Adipocyte (in vitro differentiated cells): ENCODE data around the gene RNF144B.

ENCODE experiments used
- DNase-seq: peaks from one replicate; pipeline ENCODE4 v3.0.0-alpha.2; 2015; ENCODE audit warnings: low read depth
- H3K27me3 ChIP-seq: replicated peaks from 2 replicates; pipeline ENCODE4 v1.7.0; 2013; ENCODE audit warnings: mild to moderate bottlenecking, low read length, moderate library complexity; ENCODE audit not compliant: control insufficient read depth, insufficient read depth
- H3K36me3 ChIP-seq: 2 replicates; pipeline ENCODE4 v1.7.0; 2013; ENCODE audit warnings: low read length, mild to moderate bottlenecking, moderate library complexity; ENCODE audit not compliant: control insufficient read depth, insufficient read depth, severe bottlenecking
- H3K4me1 ChIP-seq: 2 replicates; pipeline ENCODE4 v1.7.0; 2013; ENCODE audit warnings: mild to moderate bottlenecking, low read length, moderate library complexity; ENCODE audit not compliant: control insufficient read depth, insufficient read depth
- H3K4me3 ChIP-seq: 2 replicates; pipeline ENCODE4 v1.7.0; 2013; ENCODE audit warnings: mild to moderate bottlenecking, low read length, moderate library complexity
- H3K9ac ChIP-seq: 2 replicates; pipeline ENCODE4 v1.7.0; 2013; ENCODE audit warnings: mild to moderate bottlenecking, low read length, moderate library complexity
- H3K9me3 ChIP-seq: 2 replicates; pipeline ENCODE4 v1.7.0; 2013; ENCODE audit warnings: mild to moderate bottlenecking, low read length, moderate library complexity; ENCODE audit not compliant: control insufficient read depth

RNF144B gene

DNA sequence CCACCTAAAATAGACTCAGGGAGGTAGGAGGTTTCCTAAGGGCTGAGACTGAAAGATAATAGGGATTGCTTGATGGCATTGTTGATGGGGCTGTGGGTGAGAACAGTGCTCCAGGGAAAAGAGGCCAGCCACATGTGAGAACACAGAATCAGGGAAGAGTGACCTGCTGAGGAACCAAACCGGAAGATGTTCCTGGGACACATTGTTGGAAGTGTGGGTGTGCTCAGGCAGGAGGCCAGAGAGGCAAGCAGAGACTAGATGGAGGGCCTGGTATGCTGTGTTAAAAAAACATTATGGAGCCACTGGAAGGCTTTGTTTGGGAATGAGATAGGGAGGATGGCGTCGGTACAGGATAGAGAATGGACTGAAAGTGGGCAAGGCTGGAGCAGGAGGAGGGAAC, 23.3 kb downstream of the RNF144B start:
- DNase-seq = no peak
- no peaks in the 10 kb centered on the region for H3K27me3 ChIP-seq
- no peak overlapping the region for H3K9ac ChIP-seq
- H3K4me3 ChIP-seq = no peak overlapping the region
- peaks cover 48% of the 10 kb centered on the region for H3K4me1 ChIP-seq
- no peaks in the 10 kb centered on the region for H3K9me3 ChIP-seq
- peaks cover 14% of the 10 kb centered on the region for H3K36me3 ChIP-seq

DNA sequence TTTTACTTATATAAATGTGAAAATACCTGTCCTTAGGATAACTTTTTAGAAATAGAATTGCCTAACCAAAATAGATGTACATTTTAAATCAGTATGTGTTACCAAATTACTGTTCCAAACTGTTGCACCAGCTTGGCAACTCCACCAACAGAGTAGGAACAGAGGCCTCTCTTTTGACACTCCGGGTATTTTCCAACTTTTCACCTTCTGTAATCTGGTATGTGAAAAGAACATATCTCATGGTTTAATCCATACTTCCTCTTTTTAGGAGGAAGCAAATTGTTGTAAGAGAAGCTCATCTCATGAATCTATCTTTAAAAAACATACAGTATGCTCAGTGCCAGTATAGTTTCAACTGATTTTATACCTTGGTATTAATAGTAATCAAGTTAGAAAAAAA, 24.9 kb downstream of the RNF144B start:
- H3K9ac ChIP-seq = no peak overlapping the region
- DNase-seq = no peak
- no peak overlapping the region for H3K4me3 ChIP-seq
- peaks cover 50% of the 10 kb centered on the region for H3K4me1 ChIP-seq
- H3K9me3 ChIP-seq = no peaks in the 10 kb centered on the region
- H3K27me3 ChIP-seq = no peaks in the 10 kb centered on the region
- peaks cover 7% of the 10 kb centered on the region for H3K36me3 ChIP-seq

DNA sequence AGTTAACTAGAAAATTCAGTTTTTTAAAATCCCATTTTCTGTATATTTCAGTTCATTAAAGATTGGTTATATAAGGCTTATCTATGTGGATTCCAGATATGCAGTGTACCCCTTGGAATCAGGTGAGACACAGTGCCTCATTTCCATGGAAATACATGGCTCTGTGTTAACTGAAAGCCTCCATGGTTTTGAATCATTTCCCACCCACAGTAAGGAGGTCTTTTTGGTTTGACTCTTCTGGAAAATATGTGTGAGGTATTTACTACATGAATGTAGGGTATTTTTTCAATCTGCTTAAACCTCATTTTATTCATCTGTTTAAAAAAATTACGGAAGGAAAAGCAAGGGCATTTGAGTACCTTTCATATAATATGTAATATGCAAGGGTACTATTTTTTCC, 25.5 kb downstream of the RNF144B start:
- H3K4me1 ChIP-seq = peaks cover 50% of the 10 kb centered on the region
- H3K9ac ChIP-seq = no peak overlapping the region
- H3K27me3 ChIP-seq = no peaks in the 10 kb centered on the region
- no peak overlapping the region for H3K4me3 ChIP-seq
- peak; percentile 51 for DNase-seq
- H3K36me3 ChIP-seq = peaks cover 3% of the 10 kb centered on the region
- H3K9me3 ChIP-seq = no peaks in the 10 kb centered on the region

DNA sequence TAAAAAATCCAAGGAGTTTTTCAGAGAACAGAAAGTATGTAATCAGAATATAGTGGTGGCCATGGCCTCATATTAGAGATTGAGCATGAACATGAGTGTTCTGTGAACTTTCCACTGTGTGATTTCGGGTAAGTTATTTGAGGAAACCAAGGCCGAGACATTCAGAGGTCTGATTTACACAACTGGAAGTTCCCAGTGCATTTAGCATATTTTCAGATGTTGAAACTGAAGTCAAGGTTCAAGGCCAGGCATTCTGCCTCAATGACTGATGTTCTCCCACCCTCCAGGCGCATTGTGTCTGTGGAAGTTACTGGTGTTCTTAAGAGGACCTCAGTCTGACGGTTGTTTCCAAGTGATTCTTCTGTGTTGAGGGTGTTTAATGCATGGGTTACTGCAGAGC, 26.2 kb downstream of the RNF144B start:
- H3K36me3 ChIP-seq = peaks cover 3% of the 10 kb centered on the region
- H3K4me3 ChIP-seq = peak overlapping the region; percentile 4
- no peak for DNase-seq
- no peaks in the 10 kb centered on the region for H3K27me3 ChIP-seq
- no peak overlapping the region for H3K9ac ChIP-seq
- peaks cover 50% of the 10 kb centered on the region for H3K4me1 ChIP-seq
- no peaks in the 10 kb centered on the region for H3K9me3 ChIP-seq

DNA sequence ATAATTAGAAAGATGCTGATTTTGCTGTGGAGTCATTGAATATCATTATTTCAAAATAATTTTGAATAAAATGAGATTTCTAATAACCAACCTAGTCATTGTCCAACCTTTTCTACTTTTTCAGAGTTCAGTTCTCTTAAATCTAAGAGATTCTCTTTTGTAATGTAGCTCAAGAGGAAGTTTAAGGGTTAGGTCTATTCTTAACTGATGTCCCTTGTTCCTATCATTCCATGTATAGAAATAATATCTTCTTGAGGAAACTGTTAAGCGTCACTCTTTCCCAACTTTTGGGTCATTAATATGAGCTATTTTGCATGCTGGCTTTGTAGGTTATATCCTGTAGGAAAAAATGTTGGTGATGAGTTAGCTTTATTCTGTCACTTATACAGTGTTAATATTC, 27.0 kb downstream of the RNF144B start:
- Histone ChIP-seq H3K9me3 (no peaks in the 10 kb centered on the region), H3K36me3 (peaks cover 3% of the 10 kb centered on the region), H3K27me3 (no peaks in the 10 kb centered on the region), H3K4me3 (no peak overlapping the region), H3K4me1 (peaks cover 50% of the 10 kb centered on the region), H3K9ac (no peak overlapping the region)
- no peak for DNase-seq

DNA sequence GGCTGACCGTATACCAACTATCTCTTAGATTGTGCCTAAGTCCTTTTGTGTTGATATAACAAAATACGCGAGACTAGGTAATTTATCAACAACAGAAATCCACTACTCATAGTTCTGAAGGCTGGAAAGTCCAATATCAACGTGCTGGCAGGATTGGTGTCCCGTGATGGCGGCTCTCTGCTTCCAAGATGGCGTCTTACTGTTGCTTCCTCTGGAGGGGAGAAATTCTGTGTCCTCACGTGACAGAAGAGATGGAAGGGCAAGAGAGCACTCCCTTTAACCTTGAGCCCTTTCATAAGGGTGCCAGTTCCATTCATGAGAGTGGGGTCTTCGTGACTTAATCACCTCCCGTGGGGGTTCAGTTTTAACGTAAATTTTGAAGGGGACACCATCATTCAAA, 28.1 kb downstream of the RNF144B start:
- H3K4me1 ChIP-seq = peaks cover 44% of the 10 kb centered on the region
- no peaks in the 10 kb centered on the region for H3K27me3 ChIP-seq
- no peak overlapping the region for H3K4me3 ChIP-seq
- DNase-seq = no peak
- no peaks in the 10 kb centered on the region for H3K9me3 ChIP-seq
- no peak overlapping the region for H3K9ac ChIP-seq
- peaks cover under 1% of the 10 kb centered on the region for H3K36me3 ChIP-seq

DNA sequence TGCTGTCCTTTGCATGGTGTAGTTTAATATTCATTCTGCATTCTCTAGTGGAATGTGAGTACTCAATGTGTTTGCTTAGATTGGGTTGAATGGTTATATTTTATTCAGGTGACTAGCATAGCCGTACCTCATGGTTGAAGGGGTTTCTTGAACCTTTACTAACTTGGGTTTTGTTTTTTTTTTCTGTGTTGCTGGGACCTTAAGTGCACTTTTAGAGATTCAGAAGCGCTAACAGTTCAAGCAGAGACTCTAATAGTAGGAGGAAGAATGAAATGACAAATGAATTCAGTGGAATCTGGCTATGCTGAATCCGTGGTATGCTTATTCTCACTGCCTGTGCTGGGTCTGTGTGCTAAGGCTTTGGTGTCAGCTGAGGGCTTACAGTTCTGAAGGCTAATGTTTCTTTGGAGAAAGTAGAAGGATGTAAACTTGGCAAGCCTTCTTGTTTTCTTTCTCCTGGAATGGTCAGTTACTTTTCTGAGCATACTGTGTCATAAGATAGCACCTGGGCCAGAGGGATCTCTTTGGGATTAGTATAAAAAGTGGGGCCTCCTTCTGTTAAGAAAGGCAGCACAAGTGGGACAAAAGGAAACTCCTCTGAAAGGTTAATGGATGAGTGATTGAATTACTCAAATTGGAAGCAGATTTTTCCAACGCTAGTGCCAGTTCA, 28.7 kb downstream of the RNF144B start:
- Histone ChIP-seq H3K9ac (peak overlapping the region; percentile 56), H3K36me3 (no peaks in the 10 kb centered on the region), H3K27me3 (no peaks in the 10 kb centered on the region), H3K4me3 (peak overlapping the region; percentile 29), H3K4me1 (peaks cover 40% of the 10 kb centered on the region), H3K9me3 (no peaks in the 10 kb centered on the region)
- peak; percentile 74 for DNase-seq

DNA sequence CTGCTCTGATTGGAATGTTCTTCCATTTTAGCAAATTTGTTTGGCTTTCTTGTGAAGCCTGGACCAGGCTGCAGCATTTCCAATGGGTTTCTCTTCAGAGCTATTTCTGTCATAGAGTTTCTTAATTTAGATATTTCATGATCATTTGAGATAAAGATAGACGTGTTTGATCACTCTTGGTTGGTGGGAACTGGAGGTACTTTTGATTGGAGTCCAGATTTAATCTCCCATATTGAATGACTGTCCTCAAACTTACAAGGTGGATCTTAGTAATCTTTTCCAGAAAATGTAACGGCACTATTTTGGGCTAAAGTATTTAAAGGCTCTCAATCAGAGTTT, 29.2 kb downstream of the RNF144B start:
- Histone ChIP-seq H3K9ac (peak overlapping the region; percentile 7), H3K4me1 (peaks cover 40% of the 10 kb centered on the region), H3K9me3 (no peaks in the 10 kb centered on the region), H3K4me3 (peak overlapping the region; percentile 29), H3K27me3 (no peaks in the 10 kb centered on the region), H3K36me3 (no peaks in the 10 kb centered on the region)
- DNase-seq = no peak

DNA sequence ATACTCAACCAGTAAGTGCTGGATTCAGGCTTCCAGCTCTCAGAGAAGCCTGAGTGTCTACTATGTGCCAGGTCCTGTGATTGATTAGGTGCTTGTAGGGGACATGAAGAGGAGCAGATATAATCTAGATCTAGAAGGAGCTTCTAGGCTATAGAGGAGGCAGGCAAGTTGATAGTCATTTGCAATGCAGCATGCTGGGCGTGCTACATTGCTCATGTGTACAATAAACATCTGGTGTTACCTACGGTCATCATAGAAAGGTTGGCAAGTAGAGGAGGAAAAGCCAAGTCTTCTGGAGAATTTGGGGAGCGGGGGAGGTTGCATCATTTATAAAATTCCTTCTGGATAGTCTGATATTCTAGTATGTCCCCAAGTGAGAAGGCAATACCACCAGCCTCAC, 33.2 kb downstream of the RNF144B start:
- no peak for DNase-seq
- H3K9ac ChIP-seq = no peak overlapping the region
- no peaks in the 10 kb centered on the region for H3K36me3 ChIP-seq

DNA sequence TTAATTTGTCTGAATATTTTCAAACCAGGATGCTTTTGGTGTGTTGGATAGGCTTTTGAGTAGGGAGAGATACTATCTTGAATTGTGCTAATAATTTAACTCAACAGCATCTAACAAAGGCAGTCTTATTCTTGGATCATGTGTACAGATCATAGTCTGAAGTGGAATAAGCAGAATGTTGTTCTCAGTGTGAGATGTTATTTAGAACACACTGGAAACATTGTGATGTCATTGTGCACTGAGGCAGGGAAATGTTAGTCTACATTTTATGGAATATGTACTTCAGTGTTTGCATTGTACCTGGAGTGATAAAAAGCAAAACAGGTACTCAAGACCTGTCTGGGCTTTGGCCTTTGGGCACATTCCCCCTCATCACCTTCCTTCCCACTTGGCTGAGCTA, 35.0 kb downstream of the RNF144B start:
- H3K36me3 ChIP-seq = no peaks in the 10 kb centered on the region
- no peaks in the 10 kb centered on the region for H3K27me3 ChIP-seq
- no peak for DNase-seq
- no peak overlapping the region for H3K9ac ChIP-seq
- H3K4me1 ChIP-seq = no peaks in the 10 kb centered on the region
- H3K4me3 ChIP-seq = no peak overlapping the region
- H3K9me3 ChIP-seq = no peaks in the 10 kb centered on the region

More for the DNA sequence above, 33.2 kb downstream of the RNF144B start:
- Histone ChIP-seq H3K4me1 (peaks cover 14% of the 10 kb centered on the region), H3K4me3 (no peak overlapping the region), H3K27me3 (no peaks in the 10 kb centered on the region), H3K9me3 (no peaks in the 10 kb centered on the region)

DNA sequence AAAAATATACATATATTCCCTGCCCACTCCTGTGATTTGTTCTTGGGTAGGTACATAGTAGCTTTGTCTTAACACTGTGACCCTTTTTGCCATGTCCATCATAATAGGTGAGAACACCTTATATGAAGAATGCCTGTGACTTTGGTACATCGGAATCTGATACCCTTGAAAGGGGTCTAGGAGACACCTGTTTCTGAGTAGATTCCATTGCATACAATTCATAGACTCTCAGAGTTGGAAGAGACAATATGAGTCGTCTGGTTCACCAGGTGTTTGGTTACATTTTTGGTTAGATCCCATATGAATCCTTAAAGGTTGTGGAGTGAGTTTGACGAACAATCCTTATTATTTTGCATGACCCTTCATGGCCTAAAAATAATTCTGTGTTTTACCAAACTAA, 36.3 kb downstream of the RNF144B start:
- no peaks in the 10 kb centered on the region for H3K9me3 ChIP-seq
- DNase-seq = no peak
- no peak overlapping the region for H3K9ac ChIP-seq

DNA sequence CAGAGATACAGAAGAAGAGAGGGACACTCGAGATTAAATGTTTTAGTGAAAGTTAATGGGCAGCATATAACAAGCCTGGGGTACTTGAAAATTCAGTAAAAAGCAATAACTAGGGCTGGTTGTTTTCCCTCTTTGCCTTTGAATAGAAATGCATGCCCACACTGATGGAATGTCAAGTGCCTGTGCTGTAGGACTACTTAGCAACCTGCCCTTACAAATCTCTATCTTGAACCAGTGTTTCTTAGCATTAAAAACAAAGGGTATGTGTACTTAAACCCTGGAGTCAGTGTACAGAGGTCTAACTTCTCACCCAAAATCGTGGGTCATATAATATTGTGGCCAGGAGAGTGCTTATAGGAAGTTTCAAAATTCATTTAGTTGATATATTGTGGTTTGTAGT, 37.1 kb downstream of the RNF144B start:
- Histone ChIP-seq H3K4me1 (no peaks in the 10 kb centered on the region), H3K36me3 (peaks cover 9% of the 10 kb centered on the region), H3K27me3 (no peaks in the 10 kb centered on the region), H3K9ac (no peak overlapping the region), H3K9me3 (no peaks in the 10 kb centered on the region), H3K4me3 (no peak overlapping the region)
- DNase-seq = no peak

More for the DNA sequence above, 36.3 kb downstream of the RNF144B start:
- no peak overlapping the region for H3K4me3 ChIP-seq
- H3K27me3 ChIP-seq = no peaks in the 10 kb centered on the region
- H3K36me3 ChIP-seq = peaks cover 2% of the 10 kb centered on the region
- no peaks in the 10 kb centered on the region for H3K4me1 ChIP-seq
